HepG2 (cell line): ENCODE data around the gene ARHGEF40. TPM values are rescaled to one million over a fixed set of nuclear protein-coding genes. Genes with fewer than 3 reads are reported as not detected.

Experiments
- ATAC-seq: fragments of 200-7000 bp; cut with Tn5 transposase; 3 replicates; pipeline ENCODE4 v1.9.1; 2020; ENCODE audit warnings: mild to moderate bottlenecking, moderate library complexity
- BruUV-seq: library from RNA; stranded (reverse); fragments of 400-500 nt; replicated peaks from 2 replicates; lab custom pipeline; 2021; lab: Mats Ljungman, UMichigan
- CTCF ChIA-PET: fragments of 300-600 bp; formaldehyde crosslinking; extraction: SDS; loops from one replicate; lab custom pipeline; 2021; ENCODE audit warnings: low total read pairs, inconsistent platforms, low intra/inter-chr PET ratio; lab: Yijun Ruan, JAX
- POLR2A ChIA-PET: fragments of 350-600 bp; sonication (Branson Sonifier 250); formaldehyde crosslinking; loops from one replicate; lab custom pipeline; 2020; ENCODE audit warnings: antibody characterized with exemption, inconsistent platforms; lab: Yijun Ruan, JAX
- DNase-seq: peaks from one replicate; pipeline ENCODE4 v3.0.0-alpha.2; 2015; ENCODE audit warnings: low spot score
- FAIRE-seq: peaks from 3 replicates; lab custom pipeline; 2011; peaks lifted over from hg19 to GRCh38; lab: Jason Lieb, UNC
- H2AFZ ChIP-seq: one replicate; pipeline ENCODE4 v1.6.1; 2011; ENCODE audit warnings: low read length, inconsistent platforms
- H3K27ac ChIP-seq: fragments of 300-600 bp; 3 replicates; pipeline ENCODE4 v1.8.0; 2011; ENCODE audit warnings: mixed run types, mild to moderate bottlenecking, mixed read lengths, low read length, inconsistent platforms; ENCODE audit not compliant: insufficient read depth; ENCODE audit errors: extremely low read length
- H3K27me3 ChIP-seq, 2 experiments: fragments of 200-600 bp in 1 of 2; 2 replicates in 1 of 2; 3 replicates in 1 of 2; pipeline versions ENCODE4 v1.6.0 to v1.8.0; 2011; ENCODE audit warnings: low read length in 2 of 2, mild to moderate bottlenecking in 2 of 2, moderate library complexity in 2 of 2, inconsistent platforms in 1 of 2; ENCODE audit not compliant: insufficient read depth in 2 of 2, control insufficient read depth in 1 of 2
- H3K36me3 ChIP-seq, 2 experiments: fragments of 200-600 bp in 1 of 2; replicated peaks in 1 of 2; 2 replicates in 1 of 2; 3 replicates in 1 of 2; pipeline versions ENCODE4 v1.5.1 to v1.8.0; 2011; ENCODE audit warnings: low read length in 2 of 2, inconsistent platforms in 1 of 2; ENCODE audit not compliant: insufficient read depth in 2 of 2, control insufficient read depth in 1 of 2
- H3K4me1 ChIP-seq: 2 replicates; pipeline ENCODE4 v1.5.1; 2012; ENCODE audit warnings: low read length, inconsistent platforms; ENCODE audit not compliant: insufficient read depth
- H3K4me2 ChIP-seq: 2 replicates; pipeline ENCODE4 v1.6.0; 2011; ENCODE audit warnings: low read depth, low read length, inconsistent platforms
- H3K4me3 ChIP-seq, 3 experiments: fragments of 200-600 bp in 1 of 3; sonication (generic), shearing (Covaris generic) in 1 of 3; replicated peaks in 1 of 3; 2 replicates each; pipeline ENCODE4 v1.5.1; 2011 to 2016; ENCODE audit warnings: low read length in 3 of 3, inconsistent platforms in 2 of 3, low read depth in 2 of 3, mild to moderate bottlenecking in 2 of 3, control low read depth in 1 of 3, mixed read lengths in 1 of 3; ENCODE audit not compliant: insufficient read depth in 1 of 3
- H3K79me2 ChIP-seq: one replicate; pipeline ENCODE4 v1.6.1; 2011; ENCODE audit warnings: low read length, inconsistent platforms; ENCODE audit not compliant: insufficient read depth
- H3K9ac ChIP-seq: 2 replicates; pipeline ENCODE4 v1.6.0; 2011; ENCODE audit warnings: mild to moderate bottlenecking, low read depth, low read length, inconsistent platforms; ENCODE audit not compliant: insufficient read depth
- H3K9me3 ChIP-seq: 2 replicates; pipeline ENCODE4 v1.5.1; 2012; ENCODE audit warnings: mild to moderate bottlenecking, low read length
- H4K20me1 ChIP-seq: 2 replicates; pipeline ENCODE4 v1.6.0; 2011; ENCODE audit warnings: inconsistent platforms, mild to moderate bottlenecking, low read length, moderate library complexity; ENCODE audit not compliant: insufficient read depth
- LCORL ChIP-seq, 2 experiments: fragments of 450-650 bp in 1 of 2; sonication (generic) in 1 of 2; formaldehyde crosslinking in 1 of 2; IDR thresholded peaks; 2 replicates each; pipeline versions ENCODE4 v1.5.0 to v1.6.1; 2017 to 2020; ENCODE audit warnings: antibody characterized with exemption in 1 of 2, missing genetic modification reagents in 1 of 2
- MZF1 ChIP-seq: sonication (generic); formaldehyde crosslinking; IDR thresholded peaks from 2 replicates; pipeline ENCODE4 v1.8.1; 2023; ENCODE audit warnings: mild to moderate bottlenecking, missing genetic modification reagents, borderline replicate concordance
- RBM22 ChIP-seq: fragments of 200-400 bp; formaldehyde crosslinking; optimal IDR thresholded peaks from 2 replicates; pipeline ENCODE3; 2017; ENCODE audit warnings: mild to moderate bottlenecking, low read length, moderate library complexity
- ZNF577 ChIP-seq: sonication (generic); formaldehyde crosslinking; IDR thresholded peaks from 2 replicates; pipeline ENCODE4 v1.4.0; 2020; ENCODE audit warnings: mild to moderate bottlenecking, low read depth, missing genetic modification reagents, borderline replicate concordance
- WGBS: methylation state at CpG from one replicate; pipeline ENCODE4 v1.1.6; 2017; ENCODE audit warnings: low lambda C conversion rate; 5-methylcytosine and 5-hydroxymethylcytosine counted together
- in situ Hi-C: cut with HindIII; loops from 2 replicates; pipeline ENCODE4 v1.10.0; 2017; ENCODE audit warnings: low pct_unique_long_range_greater_than_20kb; ENCODE audit not compliant: extremely low pct_ligation_motif_present
- intact Hi-C: fragments of 100-400 bp; cut with micrococcal nuclease; formaldehyde crosslinking; loops from one replicate; pipeline ENCODE4 v1.10.0; 2022; ENCODE audit not compliant: unreplicated experiment
- polyA plus RNA-seq, 8 experiments: library from polyadenylated mRNA; depleted of rRNA in 3 of 8; stranded (reverse) in 7 of 8; unstranded in 1 of 8; fragments of >200 nt; fragmentation: Illumina TruSeq in 4 of 8; extraction: Trizol in 4 of 8; gene quantifications; 2 replicates each; pipeline versions ENCODE4 v1.2.1 to v1.2.3, GENCODE V29; 2011 to 2016; ENCODE audit warnings: low read depth in 4 of 8, missing spikeins in 1 of 8, mixed read lengths in 1 of 8; ENCODE audit not compliant: insufficient read depth in 1 of 8
- total RNA-seq, 5 experiments: library from RNA; depleted of rRNA; stranded (reverse); fragments of >200 nt; fragmentation: Illumina TruSeq; extraction: Trizol; gene quantifications; 2 replicates each; pipeline ENCODE4 v1.2.3, GENCODE V29; 2016; ENCODE audit warnings: low read depth in 1 of 5
- TF ChIP-seq, protein P1 (sequence below): sonication (generic); formaldehyde crosslinking; conservative IDR thresholded peaks from 2 replicates; pipeline ENCODE4 v1.8.0; 2022; ENCODE audit warnings: mild to moderate bottlenecking, moderate library complexity, missing genetic modification reagents
- TF ChIP-seq, protein P2 (sequence below): IDR thresholded peaks from 2 replicates; pipeline ENCODE4 v1.6.1; 2016; ENCODE audit warnings: missing biosample characterization, missing genetic modification reagents, low read depth

The ARHGEF40 gene
- total and polyA plus RNA-seq, 2 of the 13 experiments (the other 11 are each of a cell fraction or from before 2014, with no cell fraction given) = 28.1 to 78.1 TPM

DNA sequence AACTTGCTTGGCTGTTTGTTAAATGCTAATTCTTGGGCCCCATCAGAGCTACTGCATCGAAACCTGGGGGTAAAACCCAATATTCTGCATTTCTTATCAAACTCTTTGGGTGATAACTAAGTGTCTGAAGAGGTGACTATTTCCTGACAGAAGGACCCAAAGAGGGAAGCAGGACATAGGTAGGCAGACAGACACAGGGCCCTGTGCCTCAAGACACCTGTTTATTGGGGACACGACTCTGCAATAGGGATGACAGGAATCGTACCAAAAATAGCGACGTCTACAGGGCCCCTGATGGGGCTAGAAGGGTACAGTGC lies 19.7 kb downstream of the ARHGEF40 start:
- peaks cover 8% of the 10 kb centered on the region; the same call in 1 of the 2 replicates for H4K20me1 ChIP-seq
- ChIA-PET POLR2A (interaction anchor here (0.8 to 5.8 kb wide), 11 partner anchors 8 to 92 kb away, joined by 3 to 52 read pairs (median 7); partner anchors contain the start of gene ARHGEF40), CTCF (interaction anchor here (1.5 to 12.2 kb wide), 5 partner anchors 16 to 76 kb away, joined by 3 to 320 read pairs (median 38); partner anchors contain the start of gene ARHGEF40)
- TF ChIP-seq LCORL (IDR thresholded peaks at IDR 0.05) (no peak), LCORL (CRISPR knock-in tag; IDR thresholded peaks at IDR 0.05) (0 out of 2 replicates have a peak, but pooled peaks have one; percentile 33), MZF1 (no peak), ZNF577 (no peak), RBM22 (peak; percentile 94)
- TF ChIP-seq, protein P1, sequence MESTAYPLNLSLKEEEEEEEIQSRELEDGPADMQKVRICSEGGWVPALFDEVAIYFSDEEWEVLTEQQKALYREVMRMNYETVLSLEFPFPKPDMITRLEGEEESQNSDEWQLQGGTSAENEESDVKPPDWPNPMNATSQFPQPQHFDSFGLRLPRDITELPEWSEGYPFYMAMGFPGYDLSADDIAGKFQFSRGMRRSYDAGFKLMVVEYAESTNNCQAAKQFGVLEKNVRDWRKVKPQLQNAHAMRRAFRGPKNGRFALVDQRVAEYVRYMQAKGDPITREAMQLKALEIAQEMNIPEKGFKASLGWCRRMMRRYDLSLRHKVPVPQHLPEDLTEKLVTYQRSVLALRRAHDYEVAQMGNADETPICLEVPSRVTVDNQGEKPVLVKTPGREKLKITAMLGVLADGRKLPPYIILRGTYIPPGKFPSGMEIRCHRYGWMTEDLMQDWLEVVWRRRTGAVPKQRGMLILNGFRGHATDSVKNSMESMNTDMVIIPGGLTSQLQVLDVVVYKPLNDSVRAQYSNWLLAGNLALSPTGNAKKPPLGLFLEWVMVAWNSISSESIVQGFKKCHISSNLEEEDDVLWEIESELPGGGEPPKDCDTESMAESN = no peak
- TF ChIP-seq, protein P2, sequence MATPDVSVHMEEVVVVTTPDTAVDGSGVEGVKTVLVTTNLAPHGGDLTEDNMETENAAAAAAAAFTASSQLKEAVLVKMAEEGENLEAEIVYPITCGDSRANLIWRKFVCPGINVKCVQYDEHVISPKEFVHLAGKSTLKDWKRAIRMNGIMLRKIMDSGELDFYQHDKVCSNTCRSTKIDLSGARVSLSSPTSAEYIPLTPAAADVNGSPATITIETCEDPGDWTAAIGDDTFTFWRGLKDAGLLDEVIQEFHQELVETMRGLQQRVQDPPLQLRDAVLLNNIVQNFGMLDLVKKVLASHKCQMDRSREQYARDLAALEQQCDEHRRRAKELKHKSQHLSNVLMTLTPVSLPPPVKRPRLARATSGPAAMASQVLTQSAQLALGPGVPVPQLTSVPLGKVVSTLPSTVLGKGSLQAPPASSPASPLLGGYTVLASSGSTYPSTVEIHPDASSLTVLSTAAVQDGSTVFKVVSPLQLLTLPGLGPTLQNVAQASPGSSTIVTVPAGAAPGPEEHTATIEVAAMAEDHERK = no peak
- H3K36me3 ChIP-seq = peaks cover 41 to 64% of the 10 kb centered on the region in 2 experiments
- no peak overlapping the region for H3K4me3 ChIP-seq
- H3K79me2 ChIP-seq = peaks cover 2% of the 10 kb centered on the region
- intact Hi-C loops (no loop called here), in situ Hi-C loops (no loop called here)
- FAIRE-seq = no peak
- no peaks in the 10 kb centered on the region for H3K9me3 ChIP-seq
- no peak overlapping the region for H2AFZ ChIP-seq
- H3K27me3 ChIP-seq = no peaks in the 10 kb centered on the region
- no peak overlapping the region for H3K9ac ChIP-seq
- H3K4me1 ChIP-seq = peaks cover 22% of the 10 kb centered on the region
- ATAC-seq = no peak
- no peak overlapping the region for H3K27ac ChIP-seq
- BruUV-seq = no TSS peak
- no peak for DNase-seq
- H3K4me2 ChIP-seq = no peak overlapping the region
- WGBS = 92% methylated on average over 5 of the region's 5 CpGs
